AG09309 (cell line): ENCODE results near the gene UQCC2.

Experiments used
- DNase-seq: peaks from one replicate; pipeline ENCODE4 v3.0.0-alpha.2; 2010; ENCODE audit warnings: low read depth
- H3K4me3 ChIP-seq: 2 replicates; pipeline ENCODE4 v1.5.1; 2011; ENCODE audit warnings: mild to moderate bottlenecking, low read depth, low read length, moderate library complexity; ENCODE audit not compliant: control insufficient read depth
- CTCF ChIP-seq: IDR thresholded peaks from 2 replicates; pipeline ENCODE4 v1.5.1; 2011; ENCODE audit warnings: mild to moderate bottlenecking, low read depth, low read length, inconsistent platforms; ENCODE audit not compliant: insufficient read depth, control insufficient read depth; ENCODE audit errors: missing control alignments

Gene UQCC2

GRCh38 chr6:33677689-33678088 is 33.8 kb downstream of the UQCC2 start:
- DNase-seq = no peak
- TF ChIP-seq CTCF = no peak
- H3K4me3 ChIP-seq = no peak overlapping the region

DNA sequence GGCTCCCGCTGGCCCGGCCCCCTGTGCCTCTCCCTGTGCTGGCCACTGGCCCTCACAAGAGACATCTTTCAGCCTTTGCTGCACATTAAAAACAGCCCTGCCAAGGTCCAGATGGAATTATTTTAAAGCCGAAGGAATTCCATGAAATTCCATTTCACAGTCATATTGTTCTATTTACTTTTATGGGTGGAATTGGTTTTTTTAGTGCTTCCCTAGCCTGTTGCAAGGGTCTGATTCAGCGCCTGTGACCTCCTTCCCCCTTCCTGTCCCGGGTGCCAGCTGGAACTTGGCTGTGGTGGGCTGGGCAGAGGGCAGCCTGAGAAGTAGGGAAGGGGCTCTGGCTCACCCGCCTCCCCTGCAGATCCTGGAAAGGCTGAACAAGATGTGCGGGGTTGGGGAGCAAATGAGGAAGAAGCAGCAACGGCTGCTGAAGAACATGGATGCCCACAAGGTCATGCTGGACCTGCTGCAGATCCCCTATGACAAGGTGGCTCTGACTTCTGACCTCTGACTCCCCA is 34.3 kb downstream of the UQCC2 start:
- DNase-seq = no peak
- H3K4me3 ChIP-seq = no peak overlapping the region
- no peak for TF ChIP-seq CTCF

DNA sequence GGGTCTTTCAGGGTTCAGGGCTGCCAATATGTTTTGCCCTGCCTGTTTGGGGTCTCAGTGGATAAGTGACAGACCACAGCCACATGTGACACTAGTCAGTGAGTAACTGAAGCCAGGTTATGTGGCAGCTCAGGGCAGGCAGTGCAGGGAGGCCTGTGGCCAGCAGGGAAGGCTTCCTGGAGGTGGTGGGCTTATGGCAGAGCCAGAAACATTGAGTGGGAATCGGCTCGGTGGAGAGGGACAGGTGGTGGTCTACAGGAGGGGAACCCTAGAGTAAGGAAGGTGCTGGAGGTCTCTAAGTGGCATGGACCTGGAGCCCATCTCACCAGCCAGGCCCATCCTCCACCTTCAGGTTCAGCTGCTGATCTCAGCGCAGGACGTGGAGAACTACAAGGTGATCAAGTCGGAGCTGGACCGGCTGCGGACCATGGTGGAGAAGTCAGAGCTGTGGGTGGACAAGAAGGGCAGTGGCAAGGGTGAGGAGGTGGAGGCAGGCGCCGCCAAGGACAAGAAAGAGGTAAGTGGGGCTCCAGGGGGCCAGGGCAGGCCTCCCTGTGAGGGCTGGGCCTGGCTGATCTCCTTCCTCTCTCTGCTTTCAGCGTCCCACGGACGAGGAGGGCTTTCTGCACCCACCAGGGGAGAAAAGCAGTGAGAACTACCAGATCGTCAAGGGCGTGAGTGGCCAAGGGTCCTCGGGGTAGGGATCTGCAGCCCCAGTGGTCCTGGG is 34.9 kb downstream of the UQCC2 start:
- no peak for TF ChIP-seq CTCF
- no peak overlapping the region for H3K4me3 ChIP-seq
- DNase-seq = no peak

DNA sequence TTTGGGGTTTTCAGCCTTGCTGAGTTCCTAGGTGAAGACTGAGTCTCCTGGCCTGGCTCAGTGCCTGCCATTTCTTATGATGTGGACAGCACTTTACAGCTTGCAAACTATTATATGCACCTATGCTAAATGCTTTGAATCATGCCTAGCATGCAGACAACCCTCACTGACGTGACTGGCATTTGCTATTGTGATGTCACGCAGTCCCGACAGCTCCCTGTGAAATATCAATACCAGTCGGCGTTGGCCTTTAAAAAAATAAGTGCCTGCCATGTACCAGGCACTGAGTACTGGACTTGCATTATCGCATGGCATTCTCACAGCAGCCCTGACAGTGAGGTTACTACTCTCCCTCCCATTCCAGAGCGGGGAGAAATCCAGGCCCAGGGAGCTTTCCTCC is 35.5 kb downstream of the UQCC2 start:
- TF ChIP-seq CTCF = no peak
- no peak for DNase-seq
- H3K4me3 ChIP-seq = no peak overlapping the region

- no peak for TF ChIP-seq CTCF
- H3K4me3 ChIP-seq = no peak overlapping the region
- no peak for DNase-seq
Observed at GRCh38 chr6:33673851-33674250, 37.6 kb downstream of the UQCC2 start.

DNA sequence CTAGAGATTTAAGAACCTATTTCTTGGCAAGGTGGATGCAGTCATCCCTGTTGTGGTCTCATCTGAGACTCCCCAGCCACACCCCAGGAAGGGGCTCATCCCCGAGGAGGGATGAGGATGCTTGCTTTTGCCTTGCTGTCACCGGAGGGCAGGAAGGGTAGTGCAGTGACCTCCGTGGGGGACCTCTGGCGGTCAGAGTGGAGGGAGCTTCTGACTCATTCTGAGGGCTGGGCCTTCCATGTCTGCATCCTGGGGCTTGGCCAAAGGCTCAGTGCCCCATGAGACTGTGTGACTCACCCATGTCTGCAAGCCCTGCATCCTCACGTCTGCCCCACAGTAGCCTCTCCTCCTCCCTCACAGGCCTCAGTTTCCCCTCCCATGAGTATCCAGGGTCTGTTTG is 38.7 kb downstream of the UQCC2 start:
- TF ChIP-seq CTCF = peak; percentile 65
- DNase-seq = peak; percentile 83
- H3K4me3 ChIP-seq = no peak overlapping the region

DNA sequence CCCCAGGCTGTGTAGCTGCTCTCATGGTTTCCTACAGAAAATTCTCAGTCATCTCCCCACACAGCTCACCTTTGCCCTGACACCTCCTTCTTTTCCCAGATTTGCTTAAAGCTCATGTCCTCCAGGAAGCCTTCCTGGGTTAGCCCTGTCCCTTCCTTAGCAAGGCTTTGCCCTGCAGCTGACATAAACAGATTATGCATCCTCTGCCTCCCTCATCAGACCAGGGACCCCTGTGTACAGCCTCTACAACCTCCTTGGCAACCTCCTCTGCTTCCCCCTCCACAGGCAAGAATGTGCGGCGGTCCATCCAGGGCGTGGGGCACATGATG is 39.8 kb downstream of the UQCC2 start:
- no peak for DNase-seq
- H3K4me3 ChIP-seq = no peak overlapping the region
- TF ChIP-seq CTCF = no peak
